ENCODE data around the gene TCF21. TPM values are rescaled to one million over a fixed set of nuclear protein-coding genes. Genes with fewer than 3 reads are reported as not detected.

TCF21 gene
- total RNA-seq, 1 experiment from 2014 or later = not detected

DNA sequence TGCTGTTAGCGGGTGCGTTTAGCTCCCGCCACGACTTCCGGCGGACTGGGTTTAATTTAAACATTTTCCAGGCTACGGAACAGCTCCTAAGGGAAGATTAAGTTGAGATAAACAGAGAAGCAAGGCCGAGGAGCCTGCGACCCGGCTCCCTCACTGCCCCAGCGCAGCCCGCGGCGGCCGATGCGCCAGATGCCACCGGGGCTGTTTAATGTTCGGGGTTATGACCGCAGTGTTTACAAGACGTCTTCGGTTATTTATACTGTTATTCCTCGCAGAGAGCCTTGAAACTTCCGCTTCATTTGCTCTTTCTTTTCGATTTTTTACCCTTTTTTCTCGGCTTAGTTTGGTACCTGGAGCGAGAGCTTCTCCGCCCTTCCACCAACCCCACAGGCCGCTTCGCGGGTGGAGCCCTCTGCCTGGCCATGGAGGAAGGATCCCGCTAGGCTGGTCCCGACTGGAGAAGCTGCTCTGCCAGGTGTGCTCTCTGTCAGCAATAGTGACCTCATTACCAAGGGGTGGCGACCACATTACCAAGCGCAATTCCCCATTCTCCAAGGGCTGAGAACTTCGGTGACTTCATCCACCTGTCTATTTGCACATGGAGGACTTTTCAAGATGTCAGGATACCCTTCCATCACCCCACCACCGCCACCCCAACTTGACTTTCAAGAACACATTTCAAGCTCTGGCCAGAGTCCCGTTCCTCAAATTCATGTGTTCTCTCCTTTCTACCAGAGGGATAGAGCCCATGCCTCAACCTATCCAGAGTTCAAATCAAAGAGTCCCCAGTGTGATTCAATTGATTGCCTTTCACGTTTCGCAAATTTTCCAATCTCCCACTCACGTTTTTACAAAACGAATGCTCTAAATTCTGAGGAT, 4.1 kb downstream of the TCF21 start:
- peaks cover 56% of the 10 kb centered on the region for H3K27me3 Mint-ChIP-seq (ENCODE audit: insufficient read depth, unreplicated experiment)
- no peaks in the 10 kb centered on the region for H3K9me3 Mint-ChIP-seq (ENCODE audit: unreplicated experiment)
- no peak for DNase-seq
- Histone ChIP-seq H3K27me3 (replicated peaks; ENCODE audit: control insufficient read depth, insufficient read depth, low read length) (peaks cover 3% of the 10 kb centered on the region), H3K36me3 (ENCODE audit: control insufficient read depth, insufficient read depth, low read length) (no peaks in the 10 kb centered on the region), H3K4me1 (peaks cover 9% of the 10 kb centered on the region), H3K9me3 (no peaks in the 10 kb centered on the region), H3K4me3 (ENCODE audit: low read depth, low read length) (no peak overlapping the region)
- POLR2A ChIA-PET = no interaction called here
- no peak overlapping the region for H3K4me3 Mint-ChIP-seq (ENCODE audit: unreplicated experiment)
- peaks cover 5% of the 10 kb centered on the region for H3K36me3 Mint-ChIP-seq (ENCODE audit: insufficient read depth, unreplicated experiment)
- BruUV-seq (replicated peaks) = no TSS peak
- CTCF ChIA-PET = interaction anchor here (1.0 kb wide), 1 partner anchor 30 kb away, joined by 3 read pairs; no protein-coding TSS in a partner anchor
- intact Hi-C loops (cut with micrococcal nuclease; ENCODE audit: unreplicated experiment) = no loop called here
- TF ChIP-seq, protein P1, sequence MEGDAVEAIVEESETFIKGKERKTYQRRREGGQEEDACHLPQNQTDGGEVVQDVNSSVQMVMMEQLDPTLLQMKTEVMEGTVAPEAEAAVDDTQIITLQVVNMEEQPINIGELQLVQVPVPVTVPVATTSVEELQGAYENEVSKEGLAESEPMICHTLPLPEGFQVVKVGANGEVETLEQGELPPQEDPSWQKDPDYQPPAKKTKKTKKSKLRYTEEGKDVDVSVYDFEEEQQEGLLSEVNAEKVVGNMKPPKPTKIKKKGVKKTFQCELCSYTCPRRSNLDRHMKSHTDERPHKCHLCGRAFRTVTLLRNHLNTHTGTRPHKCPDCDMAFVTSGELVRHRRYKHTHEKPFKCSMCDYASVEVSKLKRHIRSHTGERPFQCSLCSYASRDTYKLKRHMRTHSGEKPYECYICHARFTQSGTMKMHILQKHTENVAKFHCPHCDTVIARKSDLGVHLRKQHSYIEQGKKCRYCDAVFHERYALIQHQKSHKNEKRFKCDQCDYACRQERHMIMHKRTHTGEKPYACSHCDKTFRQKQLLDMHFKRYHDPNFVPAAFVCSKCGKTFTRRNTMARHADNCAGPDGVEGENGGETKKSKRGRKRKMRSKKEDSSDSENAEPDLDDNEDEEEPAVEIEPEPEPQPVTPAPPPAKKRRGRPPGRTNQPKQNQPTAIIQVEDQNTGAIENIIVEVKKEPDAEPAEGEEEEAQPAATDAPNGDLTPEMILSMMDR (IDR thresholded peaks at IDR 0.05; ENCODE audit: insufficient read depth in 1 of 2, low read depth in 1 of 2, low read length in 1 of 2, severe bottlenecking in 1 of 2, unreplicated experiment in 1 of 2) = no peak
- H3K4me1 Mint-ChIP-seq (ENCODE audit: low read depth, unreplicated experiment) = peaks cover 14% of the 10 kb centered on the region
- H3K27ac Mint-ChIP-seq (ENCODE audit: unreplicated experiment) = no peak overlapping the region

DNA sequence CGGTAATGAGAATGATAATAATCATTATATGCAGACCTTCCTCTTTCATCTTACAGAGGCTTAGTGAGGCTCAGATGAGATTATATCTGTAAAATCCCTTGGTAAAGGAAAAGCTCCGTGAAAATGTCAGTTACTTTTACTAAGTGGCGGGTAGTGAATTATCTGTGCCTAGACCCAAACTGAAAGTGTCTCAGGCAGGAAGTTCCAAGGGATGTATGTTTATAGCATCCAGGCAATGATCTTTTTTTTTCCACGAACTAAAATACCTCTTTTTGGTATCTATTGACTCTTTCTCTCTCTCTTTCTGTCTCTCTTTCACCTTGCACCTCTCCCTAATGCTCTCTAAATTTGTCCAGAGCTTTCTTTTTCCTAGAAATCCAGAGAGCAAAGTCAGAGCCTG, 5.0 kb downstream of the TCF21 start:
- no peaks in the 10 kb centered on the region for H3K9me3 ChIP-seq
- H3K36me3 Mint-ChIP-seq (ENCODE audit: insufficient read depth, unreplicated experiment) = peaks cover 5% of the 10 kb centered on the region
- ChIA-PET POLR2A (no interaction called here), CTCF (no interaction called here)
- TF ChIP-seq, protein P1 (IDR thresholded peaks at IDR 0.05; ENCODE audit: insufficient read depth in 1 of 2, low read depth in 1 of 2, low read length in 1 of 2, severe bottlenecking in 1 of 2, unreplicated experiment in 1 of 2) = no peak
- peaks cover 51% of the 10 kb centered on the region for H3K27me3 Mint-ChIP-seq (ENCODE audit: insufficient read depth, unreplicated experiment)
- H3K4me1 Mint-ChIP-seq (ENCODE audit: low read depth, unreplicated experiment) = peaks cover 14% of the 10 kb centered on the region
- DNase-seq = no peak
- no TSS peak for BruUV-seq (replicated peaks)
- H3K4me1 ChIP-seq = peaks cover 9% of the 10 kb centered on the region
- H3K27me3 ChIP-seq (replicated peaks; ENCODE audit: control insufficient read depth, insufficient read depth, low read length) = peaks cover 3% of the 10 kb centered on the region
- H3K36me3 ChIP-seq (ENCODE audit: control insufficient read depth, insufficient read depth, low read length) = no peaks in the 10 kb centered on the region
- intact Hi-C loops (cut with micrococcal nuclease; ENCODE audit: unreplicated experiment) = no loop called here
- no peaks in the 10 kb centered on the region for H3K9me3 Mint-ChIP-seq (ENCODE audit: unreplicated experiment)
- no peak overlapping the region for H3K27ac Mint-ChIP-seq (ENCODE audit: unreplicated experiment)
- H3K4me3 ChIP-seq (ENCODE audit: low read depth, low read length) = no peak overlapping the region
- no peak overlapping the region for H3K4me3 Mint-ChIP-seq (ENCODE audit: unreplicated experiment)

DNA sequence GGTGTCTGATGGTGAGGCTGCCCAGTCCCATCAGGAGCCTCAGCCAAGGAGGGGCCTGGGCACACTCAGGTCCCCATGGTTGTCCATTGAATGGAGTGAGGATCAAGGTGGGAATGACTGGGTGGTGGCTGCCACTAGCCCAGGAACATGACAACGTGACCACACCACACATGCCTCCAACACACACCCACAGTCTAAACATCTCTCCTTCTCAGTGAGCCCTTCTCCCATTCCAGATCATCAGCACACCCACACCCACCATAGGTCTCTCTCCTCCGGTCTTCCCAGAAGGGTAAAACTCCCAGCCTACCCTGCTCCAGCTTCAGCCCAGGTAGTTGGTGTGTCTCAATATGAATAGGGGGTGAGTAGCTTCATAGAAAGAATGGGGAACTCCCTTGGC, 5.5 kb downstream of the TCF21 start:
- H3K4me3 Mint-ChIP-seq (ENCODE audit: unreplicated experiment) = no peak overlapping the region
- peaks cover 47% of the 10 kb centered on the region for H3K27me3 Mint-ChIP-seq (ENCODE audit: insufficient read depth, unreplicated experiment)
- H3K9me3 Mint-ChIP-seq (ENCODE audit: unreplicated experiment) = no peaks in the 10 kb centered on the region
- Histone ChIP-seq H3K4me1 (peaks cover 9% of the 10 kb centered on the region), H3K27me3 (replicated peaks; ENCODE audit: control insufficient read depth, insufficient read depth, low read length) (peaks cover 3% of the 10 kb centered on the region), H3K36me3 (ENCODE audit: control insufficient read depth, insufficient read depth, low read length) (no peaks in the 10 kb centered on the region), H3K9me3 (no peaks in the 10 kb centered on the region), H3K4me3 (ENCODE audit: low read depth, low read length) (no peak overlapping the region)
- H3K27ac Mint-ChIP-seq (ENCODE audit: unreplicated experiment) = no peak overlapping the region
- H3K4me1 Mint-ChIP-seq (ENCODE audit: low read depth, unreplicated experiment) = peaks cover 14% of the 10 kb centered on the region
- H3K36me3 Mint-ChIP-seq (ENCODE audit: insufficient read depth, unreplicated experiment) = peaks cover 5% of the 10 kb centered on the region
- DNase-seq = no peak
- CTCF ChIA-PET = no interaction called here
- intact Hi-C loops (cut with micrococcal nuclease; ENCODE audit: unreplicated experiment) = no loop called here
- BruUV-seq (replicated peaks) = no TSS peak
- POLR2A ChIA-PET = no interaction called here
- TF ChIP-seq, protein P1 (IDR thresholded peaks at IDR 0.05; ENCODE audit: insufficient read depth in 1 of 2, low read depth in 1 of 2, low read length in 1 of 2, severe bottlenecking in 1 of 2, unreplicated experiment in 1 of 2) = no peak

All from Caco-2 (cell line).